H1 (cell line): ENCODE data around the gene MBOAT2. TPM values are rescaled to one million over a fixed set of nuclear protein-coding genes. Genes with fewer than 3 reads are reported as not detected.
"Not testable (repeated sequence)": the region's sequence is repeated elsewhere in the genome, so short reads cannot be mapped to it uniquely, and the experiment has no call there.

Experiments used
- CTCF ChIA-PET: fragments of 300-600 bp; sonication (Branson Sonifier 250); formaldehyde crosslinking; loops from one replicate; lab custom pipeline; 2021; ENCODE audit not compliant: partially characterized antibody; lab: Charles Lee
- POLR2A ChIA-PET: fragments of 300-600 bp; sonication (Branson Sonifier 250); formaldehyde crosslinking; loops from one replicate; lab custom pipeline; 2021; ENCODE audit warnings: inconsistent platforms; ENCODE audit not compliant: partially characterized antibody; lab: Charles Lee
- DNase-seq, 2 experiments: peaks; one replicate each; pipeline versions ENCODE4 v3.0.0 to v3.0.0-alpha.2; 2010 to 2022; ENCODE audit warnings: low spot score in 2 of 2, low read depth in 1 of 2, mixed read lengths in 1 of 2
- FAIRE-seq: peaks from 2 replicates; lab custom pipeline; 2011; peaks lifted over from hg19 to GRCh38; lab: Jason Lieb, UNC
- H2AFZ ChIP-seq: 2 replicates; pipeline ENCODE4 v1.8.1; 2012; ENCODE audit warnings: low read length, inconsistent platforms
- H2AK5ac ChIP-seq: 2 replicates; pipeline ENCODE4 v1.6.1; 2013; ENCODE audit warnings: low read depth, low read length
- H2BK120ac ChIP-seq: replicated peaks from 2 replicates; pipeline ENCODE3; 2013; ENCODE audit warnings: low read depth, low read length, inconsistent platforms
- H2BK12ac ChIP-seq: 2 replicates; pipeline ENCODE4 v1.6.1; 2013; ENCODE audit warnings: low read depth, low read length
- H2BK15ac ChIP-seq: 2 replicates; pipeline ENCODE4 v1.6.1; 2013; ENCODE audit warnings: low read length
- H2BK20ac ChIP-seq: 2 replicates; pipeline ENCODE4 v1.6.1; 2013; ENCODE audit warnings: low read length
- H2BK5ac ChIP-seq: 2 replicates; pipeline ENCODE4 v1.6.1; 2013; ENCODE audit warnings: low read depth, low read length
- H3K14ac ChIP-seq: 2 replicates; pipeline ENCODE4 v1.6.1; 2013; ENCODE audit warnings: inconsistent platforms; ENCODE audit not compliant: insufficient read length
- H3K18ac ChIP-seq: 2 replicates; pipeline ENCODE4 v1.6.1; 2013; ENCODE audit warnings: low read length; ENCODE audit errors: extremely low read depth
- H3K23ac ChIP-seq: 2 replicates; pipeline ENCODE4 v1.6.1; 2013; ENCODE audit warnings: inconsistent platforms; ENCODE audit not compliant: insufficient read length
- H3K23me2 ChIP-seq: 2 replicates; pipeline ENCODE4 v1.6.1; 2013; ENCODE audit warnings: low read depth, low read length
- H3K27ac ChIP-seq: 2 replicates; pipeline ENCODE4 v1.6.1; 2011; ENCODE audit warnings: low read depth, low read length, inconsistent platforms
- H3K27me3 ChIP-seq, 4 experiments: replicated peaks in 1 of 4; 1 replicate in 1 of 4; 2 replicates in 3 of 4; pipeline versions ENCODE4 v1.6.1 to v1.8.1; 2011 to 2013; ENCODE audit warnings: low read length in 3 of 4, mild to moderate bottlenecking in 3 of 4, inconsistent platforms in 2 of 4, mixed read lengths in 2 of 4, moderate library complexity in 1 of 4; ENCODE audit not compliant: control insufficient read depth in 3 of 4, insufficient read depth in 3 of 4; ENCODE audit errors: extremely low read depth in 1 of 4
- H3K36me3 ChIP-seq, 4 experiments: 2 replicates each; pipeline versions ENCODE4 v1.6.1 to v1.8.1; 2011 to 2013; ENCODE audit warnings: mild to moderate bottlenecking in 4 of 4, low read length in 3 of 4, moderate library complexity in 2 of 4, control low read depth in 1 of 4, inconsistent platforms in 1 of 4; ENCODE audit not compliant: insufficient read depth in 4 of 4, control insufficient read depth in 2 of 4
- H3K4ac ChIP-seq: replicated peaks from 2 replicates; pipeline ENCODE3; 2013; ENCODE audit warnings: low read length, low read depth, mixed read lengths, inconsistent platforms; ENCODE audit not compliant: insufficient read length
- H3K4me1 ChIP-seq, 4 experiments: replicated peaks in 1 of 4; 1 replicate in 1 of 4; 2 replicates in 3 of 4; pipeline versions ENCODE4 v1.6.1 to v1.8.1; 2011 to 2013; ENCODE audit warnings: low read length in 3 of 4, inconsistent platforms in 2 of 4, mixed read lengths in 1 of 4; ENCODE audit not compliant: insufficient read depth in 4 of 4, control insufficient read depth in 3 of 4
- H3K4me2 ChIP-seq, 2 experiments: 2 replicates each; pipeline versions ENCODE4 v1.6.1 to v1.8.1; 2011 to 2013; ENCODE audit warnings: low read depth in 2 of 2, low read length in 2 of 2, control low read depth in 1 of 2, inconsistent platforms in 1 of 2, mild to moderate bottlenecking in 1 of 2; ENCODE audit not compliant: insufficient read depth in 1 of 2
- H3K4me3 ChIP-seq, 4 experiments: fragments of 200-600, 300-600 bp in 1 of 4; sonication (generic), shearing (Covaris generic), sonication (Bioruptor Twin) in 1 of 4; 2 replicates each; pipeline versions ENCODE4 v1.5.1 to v1.8.1; 2011 to 2016; ENCODE audit warnings: low read length in 4 of 4, low read depth in 3 of 4, control low read depth in 2 of 4, inconsistent platforms in 2 of 4, mild to moderate bottlenecking in 2 of 4, mixed read lengths in 1 of 4, moderate library complexity in 1 of 4; ENCODE audit not compliant: insufficient read depth in 2 of 4; ENCODE audit errors: extremely low read depth in 1 of 4
- H3K56ac ChIP-seq: replicated peaks from 2 replicates; pipeline ENCODE3; 2013; ENCODE audit warnings: low read depth, mild to moderate bottlenecking, mixed read lengths, low read length, inconsistent platforms; ENCODE audit not compliant: insufficient read length
- H3K79me1 ChIP-seq: 2 replicates; pipeline ENCODE4 v1.6.1; 2013; ENCODE audit warnings: low read depth, low read length, control low read depth
- H3K79me2 ChIP-seq, 2 experiments: 2 replicates each; pipeline versions ENCODE4 v1.6.1 to v1.8.1; 2012 to 2013; ENCODE audit warnings: low read length in 2 of 2, mild to moderate bottlenecking in 2 of 2, inconsistent platforms in 1 of 2; ENCODE audit not compliant: insufficient read depth in 2 of 2, control insufficient read depth in 1 of 2
- H3K9ac ChIP-seq, 4 experiments: replicated peaks in 1 of 4; 1 replicate in 1 of 4; 2 replicates in 3 of 4; pipeline versions ENCODE4 v1.6.1 to v1.8.1; 2011 to 2013; ENCODE audit warnings: low read depth in 3 of 4, low read length in 3 of 4, control low read depth in 2 of 4, mild to moderate bottlenecking in 2 of 4, moderate library complexity in 2 of 4, inconsistent platforms in 1 of 4; ENCODE audit errors: extremely low read depth in 1 of 4
- H3K9me3 ChIP-seq, 2 experiments: 2 replicates each; pipeline versions ENCODE4 v1.6.1 to v1.8.1; 2012 to 2013; ENCODE audit warnings: mild to moderate bottlenecking in 2 of 2, moderate library complexity in 2 of 2, control low read depth in 1 of 2, inconsistent platforms in 1 of 2, low read depth in 1 of 2, low read length in 1 of 2, mixed read lengths in 1 of 2; ENCODE audit not compliant: insufficient read depth in 2 of 2
- H4K20me1 ChIP-seq, 2 experiments: replicated peaks in 1 of 2; 2 replicates each; pipeline versions ENCODE3 to v1.8.1; 2011 to 2013; ENCODE audit warnings: inconsistent platforms in 2 of 2, low read length in 2 of 2, mild to moderate bottlenecking in 1 of 2; ENCODE audit not compliant: insufficient read depth in 2 of 2, control insufficient read depth in 1 of 2
- H4K5ac ChIP-seq: 2 replicates; pipeline ENCODE4 v1.6.1; 2013; ENCODE audit warnings: low read length, low read depth, mixed read lengths, inconsistent platforms; ENCODE audit not compliant: insufficient read length
- H4K8ac ChIP-seq: 2 replicates; pipeline ENCODE4 v1.8.0; 2013; ENCODE audit warnings: mild to moderate bottlenecking, moderate library complexity, low read length, inconsistent platforms; ENCODE audit not compliant: insufficient read depth; ENCODE audit errors: extremely low read depth
- H4K91ac ChIP-seq: replicated peaks from 2 replicates; pipeline ENCODE3; 2013; ENCODE audit warnings: low read length, mixed read lengths, inconsistent platforms; ENCODE audit not compliant: insufficient read length
- WGBS, 2 experiments: shearing (Covaris generic) in 1 of 2; methylation state at CpG; one replicate each; pipeline versions ENCODE4 v1.1.6 to v1.1.7; 2013 to 2015; ENCODE audit warnings: low lambda C conversion rate in 2 of 2, mixed read lengths in 2 of 2, inconsistent platforms in 1 of 2, low coverage in 1 of 2, missing lambda C conversion rate in 1 of 2; ENCODE audit not compliant: insufficient replicate concordance in 2 of 2, insufficient coverage in 1 of 2, insufficient read length in 1 of 2; ENCODE audit errors: extremely low coverage in 1 of 2, missing lambda C conversion rate in 1 of 2; 5-methylcytosine and 5-hydroxymethylcytosine counted together
- polyA plus RNA-seq, 7 experiments: library from polyadenylated mRNA; depleted of rRNA in 3 of 7; stranded (reverse) in 5 of 7; unstranded in 2 of 7; fragments of >200 nt in 5 of 7; fragments of 200-250 nt in 2 of 7; gene quantifications; 1 replicate in 5 of 7; 2 replicates in 1 of 7; 4 replicates in 1 of 7; pipeline versions ENCODE4 v1.2.1 to v1.2.3, GENCODE V29; 2011 to 2013; ENCODE audit warnings: missing spikeins in 2 of 7, mixed read lengths in 2 of 7
- total RNA-seq: library from RNA; stranded (reverse); fragmentation: NEBNext Ultra II Directional; extraction: Animal tissue kit (Norgen Biotek cat#: 25700); gene quantifications from 2 replicates; pipeline ENCODE4 v1.2.1, GENCODE V29; 2021

The MBOAT2 gene
- total and polyA plus RNA-seq, 2 of the 8 experiments (the other 6 are each of a cell fraction or from before 2014, with no cell fraction given), result 11.2 to 23.4 TPM

DNA sequence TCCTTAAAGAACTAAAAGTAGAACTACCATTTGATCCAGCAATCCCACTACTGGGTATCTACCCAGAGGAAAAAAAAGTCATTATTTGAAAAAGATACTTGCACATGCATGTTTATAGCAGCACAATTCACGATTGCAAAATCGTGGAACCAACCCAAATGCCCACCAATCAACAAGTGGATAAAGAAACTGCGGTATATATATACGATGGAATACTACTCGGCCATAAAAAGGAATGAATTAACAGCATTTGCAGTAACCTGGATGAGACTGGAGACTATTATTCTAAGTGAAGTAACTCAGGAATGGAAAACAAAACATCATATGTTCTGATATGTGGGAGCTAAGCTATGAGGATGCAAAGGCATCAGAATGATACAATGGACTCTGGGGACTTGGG is 89.7 kb downstream of the MBOAT2 start:
- CTCF ChIA-PET, result interaction anchor here (2.5 kb wide), 1 partner anchor 32 kb away, joined by 9 read pairs; no protein-coding TSS in a partner anchor
- POLR2A ChIA-PET, result not testable (repeated sequence)

More for the DNA sequence above, 89.7 kb downstream of the MBOAT2 start:
- H4K8ac ChIP-seq, H3K56ac ChIP-seq, H3K4me1 ChIP-seq, H2BK5ac ChIP-seq, H3K36me3 ChIP-seq, H2BK12ac ChIP-seq, H3K4ac ChIP-seq, FAIRE-seq, H2BK120ac ChIP-seq, H2BK15ac ChIP-seq, H3K9ac ChIP-seq, H3K79me1 ChIP-seq, H3K9me3 ChIP-seq, H3K27ac ChIP-seq, H4K91ac ChIP-seq, H3K4me2 ChIP-seq, H3K18ac ChIP-seq, H3K14ac ChIP-seq, H2AK5ac ChIP-seq, H2BK20ac ChIP-seq, H3K27me3 ChIP-seq, H4K20me1 ChIP-seq, H3K4me3 ChIP-seq, H3K79me2 ChIP-seq, H3K23me2 ChIP-seq, H4K5ac ChIP-seq, H3K23ac ChIP-seq, H2AFZ ChIP-seq, DNase-seq: not testable (repeated sequence)
- 92% methylated on average over 5 of the region's 5 CpGs; no CpG with 5 or more reads in 1 of the 2 experiments for WGBS, 2 experiments
